Esophagus muscularis mucosa (tissue), 3 donors: ENCODE measurements around the gene ATP11A.

Experiments used
- POLR2A ChIP-seq: fragments of 450-650 bp; IDR thresholded peaks from one replicate; pipeline ENCODE4 v1.6.1; 2017; ENCODE audit warnings: antibody characterized with exemption, moderate library complexity, mild to moderate bottlenecking, low read depth
- POLR2AphosphoS5 ChIP-seq, 2 donors: sonication (generic); formaldehyde crosslinking; IDR thresholded peaks; one replicate each; pipeline ENCODE4 v1.6.1; 2017; ENCODE audit warnings: antibody characterized with exemption in 2 of 2
- TF ChIP-seq, protein P1 (sequence below), 3 experiments: fragments of 200-600 bp in 2 of 3; fragments of 450-650 bp in 1 of 3; sonication (generic) in 2 of 3; IDR thresholded peaks; one replicate each; pipeline ENCODE4 v1.5.1; 2017 to 2019; ENCODE audit warnings: antibody characterized with exemption in 3 of 3, mild to moderate bottlenecking in 2 of 3, moderate library complexity in 1 of 3

DNA sequence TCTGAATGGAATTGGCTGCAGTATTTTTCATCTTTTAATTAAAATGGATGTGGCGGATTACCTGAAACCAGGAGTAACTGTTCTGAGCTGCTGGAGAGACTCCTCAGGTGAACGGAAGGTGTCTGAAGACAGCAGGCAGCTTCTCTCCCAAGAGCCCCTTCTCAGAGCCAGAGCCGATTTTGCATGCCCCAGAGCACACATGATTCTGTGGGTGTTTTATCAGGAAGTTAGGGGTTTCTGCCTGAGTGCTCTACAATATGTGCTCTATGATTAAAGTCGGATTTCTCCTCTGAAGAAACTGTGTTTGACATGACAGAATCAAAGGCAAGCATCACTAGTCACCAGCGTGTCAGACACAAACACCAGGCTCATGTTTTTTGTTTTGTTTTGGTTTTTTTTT, 218.5 kb downstream of the ATP11A start:
- no peak for TF ChIP-seq POLR2A
- TF ChIP-seq POLR2AphosphoS5 (IDR thresholded peaks at IDR 0.05), result no peak
- TF ChIP-seq, protein P1, sequence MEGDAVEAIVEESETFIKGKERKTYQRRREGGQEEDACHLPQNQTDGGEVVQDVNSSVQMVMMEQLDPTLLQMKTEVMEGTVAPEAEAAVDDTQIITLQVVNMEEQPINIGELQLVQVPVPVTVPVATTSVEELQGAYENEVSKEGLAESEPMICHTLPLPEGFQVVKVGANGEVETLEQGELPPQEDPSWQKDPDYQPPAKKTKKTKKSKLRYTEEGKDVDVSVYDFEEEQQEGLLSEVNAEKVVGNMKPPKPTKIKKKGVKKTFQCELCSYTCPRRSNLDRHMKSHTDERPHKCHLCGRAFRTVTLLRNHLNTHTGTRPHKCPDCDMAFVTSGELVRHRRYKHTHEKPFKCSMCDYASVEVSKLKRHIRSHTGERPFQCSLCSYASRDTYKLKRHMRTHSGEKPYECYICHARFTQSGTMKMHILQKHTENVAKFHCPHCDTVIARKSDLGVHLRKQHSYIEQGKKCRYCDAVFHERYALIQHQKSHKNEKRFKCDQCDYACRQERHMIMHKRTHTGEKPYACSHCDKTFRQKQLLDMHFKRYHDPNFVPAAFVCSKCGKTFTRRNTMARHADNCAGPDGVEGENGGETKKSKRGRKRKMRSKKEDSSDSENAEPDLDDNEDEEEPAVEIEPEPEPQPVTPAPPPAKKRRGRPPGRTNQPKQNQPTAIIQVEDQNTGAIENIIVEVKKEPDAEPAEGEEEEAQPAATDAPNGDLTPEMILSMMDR (IDR thresholded peaks at IDR 0.05), result no peak
